KMS-11 (cell line): Measurements from ENCODE around the gene TMEM62.

Experiments
- H2AFZ ChIP-seq: fragments of 200-600 bp; sonication (generic); 2 replicates; pipeline ENCODE4 v1.6.1; 2016; ENCODE audit warnings: antibody characterized with exemption, mixed run types, low read depth
- H3K27ac ChIP-seq: fragments of 200-600 bp; sonication (generic); 2 replicates; pipeline ENCODE4 v1.6.1; 2016; ENCODE audit warnings: mild to moderate bottlenecking, mixed run types
- H3K27me3 ChIP-seq: fragments of 200-600 bp; sonication (generic); 2 replicates; pipeline ENCODE4 v1.6.1; 2017; ENCODE audit warnings: mild to moderate bottlenecking, low read depth, mixed run types, moderate library complexity; ENCODE audit not compliant: insufficient read depth
- H3K36me3 ChIP-seq: fragments of 200-600 bp; sonication (generic); 2 replicates; pipeline ENCODE4 v1.6.1; 2017; ENCODE audit warnings: mild to moderate bottlenecking, mixed run types; ENCODE audit not compliant: insufficient read depth
- H3K4me1 ChIP-seq: fragments of 200-600 bp; sonication (generic); 2 replicates; pipeline ENCODE4 v1.6.1; 2016; ENCODE audit warnings: mild to moderate bottlenecking, low read depth, mixed run types; ENCODE audit not compliant: poor library complexity, severe bottlenecking
- H3K4me2 ChIP-seq: fragments of 200-600 bp; sonication (generic); 2 replicates; pipeline ENCODE4 v1.7.0; 2016; ENCODE audit warnings: mild to moderate bottlenecking, mixed run types
- H3K4me3 ChIP-seq: fragments of 200-600 bp; sonication (generic); IDR thresholded peaks from 2 replicates; pipeline ENCODE4 v1.6.1; 2017; ENCODE audit warnings: low read depth, low read length, mixed read lengths; ENCODE audit not compliant: insufficient read depth
- H3K79me2 ChIP-seq: fragments of 200-600 bp; sonication (generic); 2 replicates; pipeline ENCODE4 v1.6.1; 2016; ENCODE audit warnings: low read depth, mixed run types; ENCODE audit not compliant: insufficient read depth
- H3K9ac ChIP-seq: fragments of 200-600 bp; sonication (generic); 2 replicates; pipeline ENCODE4 v1.6.1; 2016; ENCODE audit warnings: mild to moderate bottlenecking, mixed run types
- H4K20me1 ChIP-seq: fragments of 200-600 bp; sonication (generic); 2 replicates; pipeline ENCODE4 v1.6.1; 2016; ENCODE audit warnings: mild to moderate bottlenecking, mixed run types; ENCODE audit not compliant: insufficient read depth
- TF ChIP-seq, protein P1 (sequence below): fragments of 200-600 bp; sonication (generic); conservative IDR thresholded peaks from 2 replicates; pipeline ENCODE4 v1.6.1; 2017; ENCODE audit warnings: low read depth, mild to moderate bottlenecking, antibody characterized with exemption, low read length, moderate library complexity, mixed read lengths

TMEM62 gene

DNA sequence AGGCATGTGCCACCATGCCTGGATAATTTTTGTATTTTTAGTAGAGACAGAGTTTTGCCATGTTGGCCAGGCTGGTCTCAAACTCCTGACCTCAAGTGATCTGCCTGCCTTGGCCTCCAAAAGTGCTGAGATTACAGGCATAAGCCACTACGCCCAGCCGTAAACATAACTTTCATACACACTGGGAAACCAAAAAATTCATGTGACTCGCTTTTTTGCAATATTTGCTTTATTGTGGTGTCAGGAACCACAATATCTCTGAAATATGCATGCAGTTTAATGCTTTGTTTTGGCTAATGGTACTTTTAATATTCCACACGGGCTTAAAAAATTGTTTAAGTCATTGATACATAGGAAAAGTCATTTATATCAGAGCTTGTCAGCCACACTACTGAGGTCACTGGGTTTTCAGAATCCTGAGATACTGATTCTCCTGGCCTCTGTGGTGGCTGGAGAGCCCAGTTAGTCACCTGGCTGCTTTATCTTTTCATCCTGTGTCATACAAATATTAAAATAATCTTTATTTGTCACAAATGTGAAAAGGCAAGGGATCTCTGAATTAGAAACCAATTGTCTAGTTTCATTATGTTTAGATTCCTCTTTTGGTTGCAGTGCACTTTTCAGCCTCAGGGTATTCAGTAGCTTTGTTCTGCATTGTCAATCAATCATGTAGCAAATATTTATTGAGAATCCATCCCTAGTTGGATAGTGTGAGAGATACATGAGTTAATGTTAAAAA, 10.0 kb downstream of the TMEM62 start:
- Histone ChIP-seq H3K4me3 (no peak overlapping the region), H3K79me2 (no peaks in the 10 kb centered on the region), H3K4me2 (no peak overlapping the region), H3K9ac (no peak overlapping the region), H3K36me3 (no peaks in the 10 kb centered on the region), H4K20me1 (no peaks in the 10 kb centered on the region), H3K27ac (no peak overlapping the region), H3K4me1 (peaks cover 12% of the 10 kb centered on the region), H2AFZ (no peak overlapping the region), H3K27me3 (no peaks in the 10 kb centered on the region)
- TF ChIP-seq, protein P1, sequence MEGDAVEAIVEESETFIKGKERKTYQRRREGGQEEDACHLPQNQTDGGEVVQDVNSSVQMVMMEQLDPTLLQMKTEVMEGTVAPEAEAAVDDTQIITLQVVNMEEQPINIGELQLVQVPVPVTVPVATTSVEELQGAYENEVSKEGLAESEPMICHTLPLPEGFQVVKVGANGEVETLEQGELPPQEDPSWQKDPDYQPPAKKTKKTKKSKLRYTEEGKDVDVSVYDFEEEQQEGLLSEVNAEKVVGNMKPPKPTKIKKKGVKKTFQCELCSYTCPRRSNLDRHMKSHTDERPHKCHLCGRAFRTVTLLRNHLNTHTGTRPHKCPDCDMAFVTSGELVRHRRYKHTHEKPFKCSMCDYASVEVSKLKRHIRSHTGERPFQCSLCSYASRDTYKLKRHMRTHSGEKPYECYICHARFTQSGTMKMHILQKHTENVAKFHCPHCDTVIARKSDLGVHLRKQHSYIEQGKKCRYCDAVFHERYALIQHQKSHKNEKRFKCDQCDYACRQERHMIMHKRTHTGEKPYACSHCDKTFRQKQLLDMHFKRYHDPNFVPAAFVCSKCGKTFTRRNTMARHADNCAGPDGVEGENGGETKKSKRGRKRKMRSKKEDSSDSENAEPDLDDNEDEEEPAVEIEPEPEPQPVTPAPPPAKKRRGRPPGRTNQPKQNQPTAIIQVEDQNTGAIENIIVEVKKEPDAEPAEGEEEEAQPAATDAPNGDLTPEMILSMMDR = no peak

DNA sequence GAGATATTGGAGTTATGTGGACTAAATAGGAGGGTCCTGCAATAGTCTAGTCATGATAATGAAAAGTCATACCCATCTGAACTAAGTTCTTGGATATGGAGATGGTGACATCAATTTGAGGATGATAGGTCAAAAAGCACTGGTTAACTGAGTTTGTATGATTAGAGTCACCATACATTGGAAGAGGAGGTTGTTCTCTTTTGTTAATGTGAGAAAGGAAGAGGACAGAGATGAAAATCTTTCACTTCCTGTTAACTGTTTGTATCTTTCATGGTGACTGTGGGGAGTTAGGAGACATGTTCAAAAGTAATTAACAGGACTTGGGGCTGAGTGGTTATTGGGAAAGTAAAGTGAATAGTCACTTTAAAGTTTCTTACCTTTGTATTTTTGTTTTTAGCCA, 11.1 kb downstream of the TMEM62 start:
- H3K4me1 ChIP-seq = peaks cover 12% of the 10 kb centered on the region
- no peak overlapping the region for H3K27ac ChIP-seq
- TF ChIP-seq, protein P1 = no peak
- no peaks in the 10 kb centered on the region for H3K36me3 ChIP-seq
- H4K20me1 ChIP-seq = no peaks in the 10 kb centered on the region
- no peak overlapping the region for H2AFZ ChIP-seq
- H3K79me2 ChIP-seq = no peaks in the 10 kb centered on the region
- H3K4me3 ChIP-seq = no peak overlapping the region
- H3K27me3 ChIP-seq = no peaks in the 10 kb centered on the region
- H3K9ac ChIP-seq = no peak overlapping the region
- no peak overlapping the region for H3K4me2 ChIP-seq

DNA sequence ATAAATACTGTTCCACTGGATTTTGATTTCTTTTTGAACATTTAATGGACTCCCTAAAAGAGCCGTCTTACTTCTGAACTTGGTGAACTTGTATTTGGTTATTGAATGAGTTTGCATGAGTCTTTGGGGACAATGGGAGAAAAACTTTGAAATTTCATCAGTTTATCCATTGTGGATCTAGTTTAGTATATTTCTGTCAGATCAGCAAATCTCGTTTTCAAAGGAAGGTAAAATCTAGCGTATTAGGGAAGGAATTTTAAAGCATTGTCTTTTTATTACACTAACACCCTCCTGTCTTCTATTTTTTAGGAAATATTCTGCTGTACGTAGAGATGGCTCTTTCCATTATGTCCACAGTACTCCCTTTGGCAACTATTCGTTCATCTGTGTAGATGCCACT, 12.8 kb downstream of the TMEM62 start:
- TF ChIP-seq, protein P1 = no peak
- Histone ChIP-seq H3K4me1 (peaks cover 12% of the 10 kb centered on the region), H3K79me2 (no peaks in the 10 kb centered on the region)

DNA sequence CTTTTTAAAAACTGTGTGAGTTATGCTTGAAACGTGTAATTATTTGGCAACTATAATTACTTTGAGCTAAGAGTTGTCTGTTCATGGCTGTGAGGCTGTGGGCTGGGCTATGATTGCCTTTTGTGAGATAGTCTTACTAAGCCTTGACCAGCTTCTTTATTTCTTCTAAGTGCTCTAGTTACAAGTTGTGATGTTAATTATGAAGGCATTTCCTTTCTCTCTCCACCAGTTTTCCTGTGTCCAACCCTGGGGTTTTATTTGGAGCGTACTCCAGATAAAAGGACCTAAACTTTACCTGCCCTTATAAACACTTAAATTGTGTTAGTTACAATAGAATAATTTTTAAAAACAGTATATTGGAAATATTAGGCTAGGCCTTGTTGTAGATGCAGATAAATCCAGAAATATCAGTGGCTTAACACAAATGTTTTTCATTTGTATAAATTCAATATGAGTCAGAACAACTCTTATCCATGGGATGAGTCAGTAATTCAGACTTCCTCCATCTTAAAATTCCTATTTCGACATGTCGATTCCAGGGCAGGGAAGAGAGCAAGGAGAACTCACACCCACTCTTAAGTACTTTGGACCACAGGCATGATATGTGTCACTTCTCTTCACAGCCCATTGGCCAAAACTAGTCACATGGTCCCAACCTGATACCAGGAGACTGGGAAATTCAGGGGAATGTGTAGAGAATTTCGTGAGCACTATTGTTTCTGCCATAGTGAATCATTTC, 17.0 kb downstream of the TMEM62 start:
- H3K9ac ChIP-seq = no peak overlapping the region
- TF ChIP-seq, protein P1 = no peak
- H3K79me2 ChIP-seq = no peaks in the 10 kb centered on the region
- no peak overlapping the region for H3K4me3 ChIP-seq
- H4K20me1 ChIP-seq = no peaks in the 10 kb centered on the region
- H3K36me3 ChIP-seq = no peaks in the 10 kb centered on the region; the same call in 1 of the 2 replicates
- H2AFZ ChIP-seq = no peak overlapping the region
- H3K27me3 ChIP-seq = no peaks in the 10 kb centered on the region
- no peak overlapping the region for H3K4me2 ChIP-seq
- H3K27ac ChIP-seq = no peak overlapping the region
- H3K4me1 ChIP-seq = no peaks in the 10 kb centered on the region

More for the DNA sequence above, 12.8 kb downstream of the TMEM62 start:
- no peaks in the 10 kb centered on the region for H4K20me1 ChIP-seq
- no peak overlapping the region for H3K9ac ChIP-seq
- H3K27ac ChIP-seq = no peak overlapping the region
- no peaks in the 10 kb centered on the region for H3K36me3 ChIP-seq
- H3K4me2 ChIP-seq = no peak overlapping the region
- no peak overlapping the region for H3K4me3 ChIP-seq
- no peaks in the 10 kb centered on the region for H3K27me3 ChIP-seq
- H2AFZ ChIP-seq = no peak overlapping the region
